OCI-LY1 (cell line): ENCODE data around the gene ROR2.

Experiments used
- H2AFZ ChIP-seq: fragments of 200-600 bp; sonication (generic), shearing (Covaris generic); 2 replicates; pipeline ENCODE4 v1.6.0; 2014; ENCODE audit warnings: antibody characterized with exemption, mild to moderate bottlenecking, low read length
- H3F3A ChIP-seq: fragments of 200-600 bp; sonication (generic), shearing (Covaris generic); 2 replicates; pipeline ENCODE4 v1.6.0; 2014; ENCODE audit warnings: mild to moderate bottlenecking, antibody characterized with exemption, low read length, moderate library complexity; ENCODE audit not compliant: insufficient read depth
- H3K27ac ChIP-seq: fragments of 200-600 bp; sonication (generic); 2 replicates; pipeline ENCODE4 v1.5.1; 2014; ENCODE audit warnings: low read length, mixed run types, mild to moderate bottlenecking, low read depth; ENCODE audit not compliant: poor library complexity, severe bottlenecking
- H3K27me3 ChIP-seq: fragments of 200-600 bp; sonication (generic); 2 replicates; pipeline ENCODE4 v1.6.0; 2014; ENCODE audit warnings: antibody characterized with exemption, mild to moderate bottlenecking, low read length, moderate library complexity; ENCODE audit not compliant: insufficient read depth
- H3K36me3 ChIP-seq: fragments of 200-600 bp; sonication (generic); 2 replicates; pipeline ENCODE4 v1.6.1; 2014; ENCODE audit warnings: mild to moderate bottlenecking, antibody characterized with exemption, low read length, moderate library complexity, mixed read lengths; ENCODE audit not compliant: insufficient read depth
- H3K4me1 ChIP-seq: fragments of 200-600 bp; sonication (generic); 2 replicates; pipeline ENCODE4 v1.5.1; 2014; ENCODE audit warnings: mild to moderate bottlenecking, low read length, moderate library complexity; ENCODE audit not compliant: insufficient read depth, severe bottlenecking
- H3K4me2 ChIP-seq: fragments of 200-600 bp; sonication (generic), shearing (Covaris generic); 2 replicates; pipeline ENCODE4 v1.6.1; 2014; ENCODE audit warnings: low read length
- H3K4me3 ChIP-seq: fragments of 200-600 bp; sonication (generic); 2 replicates; pipeline ENCODE4 v1.5.1; 2014; ENCODE audit warnings: low read length, low read depth, mild to moderate bottlenecking, mixed read lengths; ENCODE audit not compliant: poor library complexity, severe bottlenecking
- H3K79me2 ChIP-seq: fragments of 200-600 bp; shearing (Covaris generic); 2 replicates; pipeline ENCODE4 v1.6.1; 2016; ENCODE audit warnings: mixed run types, low read length, mixed read lengths; ENCODE audit not compliant: insufficient read depth
- H3K9ac ChIP-seq: fragments of 200-600 bp; sonication (generic), shearing (Covaris generic); 2 replicates; pipeline ENCODE4 v1.6.1; 2014; ENCODE audit warnings: mild to moderate bottlenecking, low read length, mixed read lengths
- H3K9me2 ChIP-seq: fragments of 200-600 bp; sonication (generic), shearing (Covaris generic); 2 replicates; pipeline ENCODE4 v1.6.1; 2014; ENCODE audit warnings: low read depth, mild to moderate bottlenecking, low read length, mixed read lengths
- H3K9me3 ChIP-seq: fragments of 200-600 bp; shearing (Covaris generic); 2 replicates; pipeline ENCODE4 v1.6.1; 2014; ENCODE audit warnings: low read length, mixed read lengths
- H4K20me1 ChIP-seq: fragments of 200-600 bp; sonication (generic), shearing (Covaris generic); 2 replicates; pipeline ENCODE4 v1.6.0; 2016; ENCODE audit warnings: mild to moderate bottlenecking, low read length; ENCODE audit not compliant: insufficient read depth
- EZH2 ChIP-seq: fragments of 200-600 bp; sonication (generic), shearing (Covaris generic); IDR thresholded peaks from 2 replicates; pipeline ENCODE4 v1.8.0; 2017; ENCODE audit warnings: borderline replicate concordance, mixed run types, mild to moderate bottlenecking, antibody characterized with exemption, low read length, moderate library complexity, mixed read lengths
- TF ChIP-seq, protein P1 (sequence below): fragments of 200-600 bp; sonication (generic), shearing (Covaris generic); IDR thresholded peaks from 2 replicates; pipeline ENCODE4 v1.5.1; 2017; ENCODE audit warnings: mild to moderate bottlenecking, antibody characterized with exemption, low read length, moderate library complexity, mixed read lengths

ROR2 gene

DNA sequence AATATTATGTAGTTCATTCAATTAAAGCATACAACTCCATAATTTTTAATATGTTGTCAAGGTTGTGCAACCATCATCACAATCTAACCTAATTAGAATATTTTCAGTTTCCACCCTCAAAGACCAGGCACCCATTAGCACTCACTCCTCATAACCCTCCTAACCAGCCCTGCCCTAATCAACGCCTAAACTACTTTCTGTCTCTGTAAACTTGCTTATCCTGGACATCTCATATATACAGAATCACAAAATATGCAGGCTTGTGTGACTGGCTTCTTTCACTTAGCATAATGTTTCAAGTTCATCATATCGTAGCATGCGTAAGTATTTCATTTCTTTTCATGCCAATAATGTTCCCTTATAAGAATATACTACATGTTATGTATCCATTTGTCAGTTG, 391.6 kb downstream of the ROR2 start:
- no peak for TF ChIP-seq EZH2
- TF ChIP-seq, protein P1, sequence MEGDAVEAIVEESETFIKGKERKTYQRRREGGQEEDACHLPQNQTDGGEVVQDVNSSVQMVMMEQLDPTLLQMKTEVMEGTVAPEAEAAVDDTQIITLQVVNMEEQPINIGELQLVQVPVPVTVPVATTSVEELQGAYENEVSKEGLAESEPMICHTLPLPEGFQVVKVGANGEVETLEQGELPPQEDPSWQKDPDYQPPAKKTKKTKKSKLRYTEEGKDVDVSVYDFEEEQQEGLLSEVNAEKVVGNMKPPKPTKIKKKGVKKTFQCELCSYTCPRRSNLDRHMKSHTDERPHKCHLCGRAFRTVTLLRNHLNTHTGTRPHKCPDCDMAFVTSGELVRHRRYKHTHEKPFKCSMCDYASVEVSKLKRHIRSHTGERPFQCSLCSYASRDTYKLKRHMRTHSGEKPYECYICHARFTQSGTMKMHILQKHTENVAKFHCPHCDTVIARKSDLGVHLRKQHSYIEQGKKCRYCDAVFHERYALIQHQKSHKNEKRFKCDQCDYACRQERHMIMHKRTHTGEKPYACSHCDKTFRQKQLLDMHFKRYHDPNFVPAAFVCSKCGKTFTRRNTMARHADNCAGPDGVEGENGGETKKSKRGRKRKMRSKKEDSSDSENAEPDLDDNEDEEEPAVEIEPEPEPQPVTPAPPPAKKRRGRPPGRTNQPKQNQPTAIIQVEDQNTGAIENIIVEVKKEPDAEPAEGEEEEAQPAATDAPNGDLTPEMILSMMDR = no peak
- H3K36me3 ChIP-seq = no peaks in the 10 kb centered on the region
- no peaks in the 10 kb centered on the region for H3K27me3 ChIP-seq
- H3K4me1 ChIP-seq = no peaks in the 10 kb centered on the region
- no peak overlapping the region for H2AFZ ChIP-seq
- H4K20me1 ChIP-seq = no peaks in the 10 kb centered on the region
- no peak overlapping the region for H3K9ac ChIP-seq
- no peaks in the 10 kb centered on the region for H3K9me2 ChIP-seq
- H3K79me2 ChIP-seq = no peaks in the 10 kb centered on the region
- H3K4me2 ChIP-seq = no peak overlapping the region
- no peak overlapping the region for H3K4me3 ChIP-seq
- H3K27ac ChIP-seq = no peak overlapping the region
- H3F3A ChIP-seq = no peaks in the 10 kb centered on the region
- H3K9me3 ChIP-seq = no peaks in the 10 kb centered on the region

DNA sequence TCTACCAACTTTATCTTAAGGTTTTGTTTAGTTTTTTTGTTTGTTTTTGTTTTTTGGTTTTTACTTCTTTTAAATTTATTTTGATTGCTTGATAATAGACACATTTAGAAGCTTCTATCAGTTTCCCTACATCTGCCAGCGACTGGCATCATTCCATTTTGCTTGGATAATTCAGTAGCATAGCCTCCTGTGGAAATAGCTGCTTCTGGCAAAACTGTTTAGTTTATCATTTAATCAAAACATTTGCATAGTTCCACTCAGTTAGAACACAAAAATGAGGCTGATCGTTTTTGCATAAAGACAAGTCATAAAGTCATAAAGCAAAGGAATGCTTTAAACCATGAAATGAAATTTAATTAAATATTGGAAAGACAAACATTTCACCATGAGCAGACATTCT, 392.7 kb downstream of the ROR2 start:
- Histone ChIP-seq H3K79me2 (no peaks in the 10 kb centered on the region), H3K4me1 (no peaks in the 10 kb centered on the region), H3K27me3 (no peaks in the 10 kb centered on the region), H3K9ac (no peak overlapping the region), H3K4me3 (no peak overlapping the region), H3K4me2 (no peak overlapping the region), H3K9me2 (no peaks in the 10 kb centered on the region), H3K9me3 (no peaks in the 10 kb centered on the region), H3F3A (no peaks in the 10 kb centered on the region), H3K27ac (no peak overlapping the region), H2AFZ (no peak overlapping the region), H4K20me1 (no peaks in the 10 kb centered on the region), H3K36me3 (no peaks in the 10 kb centered on the region)
- TF ChIP-seq, protein P1 = no peak
- TF ChIP-seq EZH2 = no peak

DNA sequence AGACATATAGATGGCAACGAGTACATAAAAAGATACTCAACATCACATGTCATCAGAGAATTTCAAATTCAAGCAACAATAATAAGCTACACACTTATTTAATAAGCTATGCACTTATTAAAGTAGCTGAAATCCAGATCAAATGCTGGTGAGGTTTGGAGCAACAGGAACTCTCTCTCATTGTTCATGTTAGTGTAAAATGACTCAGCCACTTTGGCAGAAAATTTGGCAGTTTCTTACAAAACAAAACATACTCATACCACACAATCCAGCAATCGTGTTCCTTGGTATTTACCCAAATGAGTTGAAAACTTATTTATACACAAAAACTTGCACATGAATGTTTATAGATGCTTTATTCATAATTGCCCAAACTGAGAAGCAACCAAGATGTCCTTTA, 394.9 kb downstream of the ROR2 start:
- no peaks in the 10 kb centered on the region for H4K20me1 ChIP-seq

More for the DNA sequence above, 394.9 kb downstream of the ROR2 start:
- Histone ChIP-seq H3K27me3 (no peaks in the 10 kb centered on the region), H3K79me2 (no peaks in the 10 kb centered on the region), H3K9me3 (no peaks in the 10 kb centered on the region), H3K9me2 (no peaks in the 10 kb centered on the region), H3K27ac (no peak overlapping the region), H3K4me1 (no peaks in the 10 kb centered on the region), H3K4me2 (no peak overlapping the region), H3K36me3 (no peaks in the 10 kb centered on the region), H3K4me3 (no peak overlapping the region), H2AFZ (no peak overlapping the region), H3F3A (no peaks in the 10 kb centered on the region), H3K9ac (no peak overlapping the region)
- no peak for TF ChIP-seq EZH2
- TF ChIP-seq, protein P1 = no peak
